Thymus (tissue), 11 donors: ENCODE results near the gene MDFIC2. TPM values are rescaled to one million over a fixed set of nuclear protein-coding genes. Genes with fewer than 3 reads are reported as not detected.
"Not testable (repeated sequence)": the region's sequence is repeated elsewhere in the genome, so short reads cannot be mapped to it uniquely, and the experiment has no call there.

Experiments
- DNase-seq, 9 donors: peaks; one replicate each; pipeline ENCODE4 v3.0.0-alpha.2; 2013; ENCODE audit warnings: low spot score in 9 of 9, low read depth in 6 of 9, missing footprints in 1 of 9
- H3K27ac ChIP-seq, 2 donors: one replicate each; pipeline ENCODE4 v1.5.1; 2013; ENCODE audit warnings: control low read depth in 1 of 2, low read depth in 1 of 2, low read length in 1 of 2, mild to moderate bottlenecking in 1 of 2, moderate library complexity in 1 of 2
- H3K27me3 ChIP-seq, 2 donors: one replicate each; pipeline ENCODE4 v1.5.1; 2013; ENCODE audit warnings: low read length in 1 of 2; ENCODE audit not compliant: control insufficient read depth in 2 of 2, insufficient read depth in 1 of 2
- H3K36me3 ChIP-seq, 2 donors: one replicate each; pipeline ENCODE4 v1.5.1; 2013; ENCODE audit warnings: low read length in 1 of 2, mild to moderate bottlenecking in 1 of 2, moderate library complexity in 1 of 2; ENCODE audit not compliant: control insufficient read depth in 2 of 2, insufficient read depth in 2 of 2
- H3K4me1 ChIP-seq, 2 donors: one replicate each; pipeline ENCODE4 v1.5.1; 2013; ENCODE audit warnings: low read length in 2 of 2; ENCODE audit not compliant: control insufficient read depth in 2 of 2, insufficient read depth in 2 of 2
- H3K4me3 ChIP-seq, 2 donors: one replicate each; pipeline ENCODE4 v1.5.1; 2013; ENCODE audit warnings: low read length in 2 of 2, control low read depth in 1 of 2, mild to moderate bottlenecking in 1 of 2
- H3K9me3 ChIP-seq, 2 donors: one replicate each; pipeline ENCODE4 v1.5.1; 2013; ENCODE audit warnings: low read length in 1 of 2, mild to moderate bottlenecking in 1 of 2; ENCODE audit not compliant: control insufficient read depth in 2 of 2, insufficient read depth in 1 of 2
- WGBS: extraction: QIAGEN DNeasy Blood & Tissue Kit; methylation state at CpG from one replicate; pipeline ENCODE4 v1.1.7; 2013; 5-methylcytosine and 5-hydroxymethylcytosine counted together
- polyA plus RNA-seq: library from polyadenylated mRNA; stranded (reverse); fragments of 200-250 nt; gene quantifications from one replicate; pipeline ENCODE4 v1.2.3, GENCODE V29; 2013
- total RNA-seq: library from RNA; stranded (reverse); fragments of 120-200 nt; gene quantifications from one replicate; pipeline ENCODE4 v1.2.4, GENCODE V29; 2013
- donor health status: healthy.

Gene MDFIC2
- total and polyA plus RNA-seq, 2 donors = not detected

DNA sequence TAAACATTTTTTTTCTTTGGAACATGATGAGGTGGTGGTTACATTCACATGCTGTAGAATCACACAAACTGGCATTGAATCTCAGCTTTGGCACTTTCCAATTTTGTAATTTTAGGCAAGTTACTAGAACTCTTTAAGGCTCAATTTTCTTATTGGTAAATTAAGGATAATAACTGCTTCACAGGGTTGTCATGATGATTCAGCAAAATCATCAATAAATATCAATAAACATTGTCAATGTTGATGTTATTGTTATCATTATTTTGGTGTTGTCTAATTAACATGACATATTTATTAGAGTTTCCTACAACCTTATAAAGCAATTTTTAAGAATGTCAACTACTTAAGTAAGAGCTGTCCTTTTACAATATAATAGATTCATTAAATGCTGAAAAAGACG, 1.6 kb downstream of the MDFIC2 start:
- no peaks in the 10 kb centered on the region for H3K27me3 ChIP-seq
- no peak for DNase-seq
- H3K9me3 ChIP-seq = no peaks in the 10 kb centered on the region
- WGBS = 100% methylated on average over 1 of the region's 1 CpG
- H3K4me3 ChIP-seq = no peak overlapping the region
- H3K4me1 ChIP-seq = no peaks in the 10 kb centered on the region
- H3K36me3 ChIP-seq = no peaks in the 10 kb centered on the region
- H3K27ac ChIP-seq = no peak overlapping the region

DNA sequence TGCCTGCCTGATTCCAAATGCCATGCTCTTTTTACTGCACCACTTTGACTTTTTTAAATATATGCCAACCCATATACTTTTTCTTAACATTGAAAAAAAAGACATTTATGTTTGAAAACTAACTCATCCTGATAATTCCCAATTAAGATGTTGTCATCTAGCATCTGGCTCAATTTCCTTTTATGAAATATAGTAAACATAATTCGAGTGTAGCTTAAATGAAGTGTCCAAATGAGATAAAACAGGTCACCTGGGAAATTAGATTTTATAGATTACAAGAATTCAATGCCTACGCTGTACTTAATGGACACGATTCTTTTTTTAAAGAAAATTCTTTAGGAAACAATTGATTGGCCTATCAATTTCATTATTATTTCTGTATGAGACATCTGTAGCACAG, 2.8 kb downstream of the MDFIC2 start:
- Histone ChIP-seq H3K27me3 (no peaks in the 10 kb centered on the region), H3K36me3 (no peaks in the 10 kb centered on the region), H3K4me1 (no peaks in the 10 kb centered on the region), H3K27ac (no peak overlapping the region), H3K4me3 (no peak overlapping the region), H3K9me3 (no peaks in the 10 kb centered on the region)
- 89% methylated on average over 3 of the region's 3 CpGs for WGBS
- no peak for DNase-seq

DNA sequence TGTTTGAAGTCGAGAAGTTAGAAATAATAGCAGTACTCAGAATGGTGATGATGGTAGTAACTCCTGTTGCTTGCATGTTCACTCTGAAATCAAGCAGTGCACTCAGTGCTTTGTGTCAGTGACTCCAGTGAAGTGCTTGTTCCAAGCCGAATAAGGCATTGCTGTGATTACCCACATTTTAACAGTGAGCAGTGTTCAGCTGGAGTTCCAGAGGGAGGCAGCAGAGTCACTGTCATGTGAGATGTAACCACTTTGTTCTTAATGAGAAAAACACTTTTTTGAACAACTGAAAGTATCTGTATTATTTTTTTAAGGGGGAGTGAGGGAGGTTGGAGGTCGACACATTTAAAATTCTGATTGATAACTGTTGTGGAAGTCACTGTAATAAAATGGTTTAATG, 3.7 kb downstream of the MDFIC2 start:
- no peaks in the 10 kb centered on the region for H3K4me1 ChIP-seq
- no peaks in the 10 kb centered on the region for H3K36me3 ChIP-seq
- 67% methylated on average over 3 of the region's 3 CpGs for WGBS
- H3K27ac ChIP-seq = no peak overlapping the region
- DNase-seq = peak in 1 of 9 donors; percentile 0
- no peaks in the 10 kb centered on the region for H3K9me3 ChIP-seq
- H3K27me3 ChIP-seq = no peaks in the 10 kb centered on the region
- H3K4me3 ChIP-seq = no peak overlapping the region

DNA sequence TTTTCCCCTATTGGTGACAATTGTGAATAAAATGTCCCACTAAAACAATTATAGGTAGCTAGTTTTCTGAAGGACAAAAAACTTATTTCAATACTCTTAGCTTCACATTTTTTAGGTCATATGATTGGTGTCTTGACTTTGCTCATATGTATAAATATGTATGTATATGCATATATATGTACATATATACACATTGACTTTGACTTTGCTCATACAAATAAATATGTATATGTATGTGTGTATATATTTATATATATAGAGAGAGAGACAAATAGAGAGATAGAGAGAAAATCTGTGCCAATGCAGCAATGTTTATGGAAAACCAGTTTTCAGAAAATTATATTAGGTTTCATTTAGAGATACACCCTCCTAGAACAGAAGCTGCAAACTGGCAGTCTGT, 5.7 kb downstream of the MDFIC2 start:
- no peak for DNase-seq
- Histone ChIP-seq H3K4me1 (no peaks in the 10 kb centered on the region), H3K27me3 (no peaks in the 10 kb centered on the region), H3K27ac (no peak overlapping the region), H3K9me3 (no peaks in the 10 kb centered on the region), H3K36me3 (no peaks in the 10 kb centered on the region), H3K4me3 (no peak overlapping the region)

DNA sequence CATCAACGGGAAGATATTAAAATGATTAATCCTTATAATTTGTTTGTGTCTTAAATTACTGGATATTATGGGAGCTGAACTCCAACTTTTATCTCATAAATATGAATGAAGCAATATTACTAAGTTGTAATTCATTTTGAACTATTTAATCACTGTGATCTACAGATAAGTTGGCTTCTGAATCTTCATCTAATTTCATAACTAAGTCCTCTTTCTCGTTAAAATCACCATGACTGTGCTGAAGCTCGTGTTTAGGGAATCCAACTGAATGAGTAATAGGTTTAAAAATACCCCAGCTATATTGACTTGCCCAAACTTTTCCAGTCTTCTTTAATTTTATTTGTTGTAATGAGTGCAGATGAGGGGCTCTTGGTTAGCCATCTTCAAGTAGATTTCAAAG, 14.1 kb downstream of the MDFIC2 start:
- WGBS = 89% methylated on average over 3 of the region's 3 CpGs
- no peaks in the 10 kb centered on the region for H3K36me3 ChIP-seq
- no peak for DNase-seq
- no peaks in the 10 kb centered on the region for H3K27me3 ChIP-seq
- no peak overlapping the region for H3K4me3 ChIP-seq
- no peak overlapping the region for H3K27ac ChIP-seq
- H3K9me3 ChIP-seq = no peaks in the 10 kb centered on the region
- no peaks in the 10 kb centered on the region for H3K4me1 ChIP-seq

DNA sequence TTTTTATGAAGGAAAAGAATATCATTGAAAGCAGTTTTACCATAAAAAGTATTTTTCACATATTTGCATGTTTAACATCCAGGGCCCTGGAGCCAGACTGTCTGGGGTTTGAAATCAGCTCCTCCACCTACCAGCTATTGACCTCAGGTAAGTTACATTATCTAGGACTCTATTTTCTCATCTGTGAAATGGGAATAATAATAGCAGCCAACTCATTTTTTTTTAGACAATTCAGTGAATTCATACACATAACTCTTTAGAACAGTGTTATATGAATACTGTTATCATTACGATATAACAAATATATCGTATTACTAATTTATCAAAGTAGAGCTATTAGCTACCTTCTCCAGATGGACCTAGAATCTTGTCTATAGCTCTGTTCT, 21.3 kb downstream of the MDFIC2 start:
- no peaks in the 10 kb centered on the region for H3K36me3 ChIP-seq
- no peaks in the 10 kb centered on the region for H3K9me3 ChIP-seq
- H3K4me1 ChIP-seq = no peaks in the 10 kb centered on the region
- DNase-seq = no peak
- no peaks in the 10 kb centered on the region for H3K27me3 ChIP-seq
- 98% methylated on average over 2 of the region's 2 CpGs for WGBS
- H3K4me3 ChIP-seq = no peak overlapping the region
- H3K27ac ChIP-seq = no peak overlapping the region

DNA sequence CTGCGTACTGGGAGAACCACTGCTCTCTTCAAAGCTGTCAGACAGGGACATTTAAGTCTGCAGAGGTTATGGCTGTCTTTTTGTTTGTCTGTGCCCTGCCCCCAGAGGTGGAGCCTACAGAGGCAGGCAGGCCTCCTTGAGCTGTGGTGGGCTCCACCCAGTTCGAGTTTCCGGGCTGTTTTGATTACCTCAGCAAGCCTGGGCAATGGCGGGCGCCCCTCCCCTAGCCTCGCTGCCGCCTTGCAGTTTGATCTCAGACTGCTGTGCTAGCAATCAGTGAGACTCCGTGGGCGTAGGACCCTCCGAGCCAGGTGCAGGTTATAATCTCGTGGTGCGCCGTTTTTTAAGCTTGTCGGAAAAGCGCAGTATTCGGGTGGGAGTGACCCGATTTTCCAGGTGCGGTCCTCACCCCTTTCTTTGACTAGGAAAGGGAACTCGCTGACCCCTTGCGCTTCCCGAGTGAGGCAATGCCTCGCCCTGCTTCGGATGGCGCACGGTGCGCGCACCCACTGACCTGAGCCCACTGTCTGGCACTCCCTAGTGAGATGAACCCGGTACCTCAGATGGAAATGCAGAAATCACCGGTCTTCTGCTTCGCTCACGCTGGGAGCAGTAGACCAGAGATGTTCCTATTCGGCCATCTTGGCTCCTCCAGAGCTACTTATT, 21.9 kb downstream of the MDFIC2 start:
- not testable (repeated sequence) for DNase-seq, H3K27me3 ChIP-seq, H3K27ac ChIP-seq, H3K36me3 ChIP-seq, H3K4me1 ChIP-seq, H3K9me3 ChIP-seq, H3K4me3 ChIP-seq
- 96% methylated on average over 32 of the region's 32 CpGs for WGBS

DNA sequence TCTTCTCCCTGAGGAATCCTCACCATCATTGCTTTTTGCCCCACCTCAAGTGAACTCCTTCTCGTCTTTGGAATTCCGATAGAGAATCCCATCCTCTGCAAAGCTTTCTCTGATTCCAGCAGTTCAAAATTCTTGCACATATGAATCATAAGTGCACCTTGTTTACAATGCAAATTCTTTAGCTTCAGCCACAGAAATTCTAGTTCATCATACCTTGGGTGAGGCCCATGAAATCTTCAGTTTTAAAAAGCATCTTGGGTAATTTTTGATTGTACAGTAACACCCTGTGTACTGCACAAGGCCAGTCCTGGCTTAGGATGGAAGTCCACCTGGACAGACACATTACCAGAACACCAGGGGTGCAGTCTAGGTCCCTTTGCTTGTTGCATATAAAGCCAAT, 30.8 kb downstream of the MDFIC2 start:
- H3K9me3 ChIP-seq = no peaks in the 10 kb centered on the region
- H3K4me3 ChIP-seq = no peak overlapping the region
- 96% methylated on average over 2 of the region's 2 CpGs for WGBS
- no peaks in the 10 kb centered on the region for H3K36me3 ChIP-seq
- no peak for DNase-seq
- no peaks in the 10 kb centered on the region for H3K27me3 ChIP-seq
- H3K4me1 ChIP-seq = no peaks in the 10 kb centered on the region
- no peak overlapping the region for H3K27ac ChIP-seq

DNA sequence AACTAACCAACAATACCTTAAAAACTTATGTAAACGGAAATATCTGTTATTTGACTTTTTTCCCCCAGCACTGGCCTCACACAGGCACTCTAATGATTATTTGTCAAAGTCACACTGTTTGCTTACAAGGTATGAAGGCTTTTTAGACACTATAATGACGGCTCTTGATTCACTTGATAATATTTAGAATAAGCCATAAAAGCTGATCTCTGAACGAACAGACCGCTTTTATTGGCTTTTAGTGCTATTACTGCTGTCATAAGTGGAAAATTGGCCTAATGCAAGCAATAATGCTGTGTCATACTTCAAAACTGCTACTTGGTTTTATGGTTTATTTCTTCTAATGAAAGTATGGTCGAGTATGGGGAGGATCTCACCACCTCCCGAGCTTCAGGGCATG, 35.1 kb downstream of the MDFIC2 start:
- H3K9me3 ChIP-seq = no peaks in the 10 kb centered on the region
- H3K4me3 ChIP-seq = no peak overlapping the region
- H3K27ac ChIP-seq = no peak overlapping the region
- WGBS = 91% methylated on average over 6 of the region's 6 CpGs
- H3K36me3 ChIP-seq = no peaks in the 10 kb centered on the region
- H3K27me3 ChIP-seq = no peaks in the 10 kb centered on the region
- no peak for DNase-seq
- H3K4me1 ChIP-seq = no peaks in the 10 kb centered on the region

DNA sequence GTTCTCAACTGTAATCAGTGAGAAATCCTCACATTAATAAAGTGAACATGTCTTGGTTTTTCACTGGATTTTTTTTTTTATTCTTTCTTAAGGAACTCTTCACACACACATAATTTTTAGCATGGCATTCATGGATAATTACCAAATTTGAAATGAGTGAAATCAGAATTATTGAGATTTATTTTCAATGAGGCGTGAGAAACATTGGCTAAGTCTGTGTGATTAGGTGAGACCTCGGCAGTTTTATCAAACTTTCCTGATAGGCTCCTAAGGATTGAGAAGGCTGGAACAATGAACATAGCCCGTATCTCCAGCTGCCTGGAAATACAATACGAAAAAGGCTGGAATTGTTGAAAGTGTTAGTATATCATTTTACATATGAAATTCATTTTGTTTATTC, 35.5 kb downstream of the MDFIC2 start:
- Histone ChIP-seq H3K4me3 (no peak overlapping the region), H3K27ac (no peak overlapping the region), H3K9me3 (no peaks in the 10 kb centered on the region), H3K4me1 (no peaks in the 10 kb centered on the region), H3K27me3 (no peaks in the 10 kb centered on the region), H3K36me3 (no peaks in the 10 kb centered on the region)
- WGBS = 72% methylated on average over 4 of the region's 4 CpGs
- DNase-seq = no peak
